ENCODE results near the gene SIM1.

DNA sequence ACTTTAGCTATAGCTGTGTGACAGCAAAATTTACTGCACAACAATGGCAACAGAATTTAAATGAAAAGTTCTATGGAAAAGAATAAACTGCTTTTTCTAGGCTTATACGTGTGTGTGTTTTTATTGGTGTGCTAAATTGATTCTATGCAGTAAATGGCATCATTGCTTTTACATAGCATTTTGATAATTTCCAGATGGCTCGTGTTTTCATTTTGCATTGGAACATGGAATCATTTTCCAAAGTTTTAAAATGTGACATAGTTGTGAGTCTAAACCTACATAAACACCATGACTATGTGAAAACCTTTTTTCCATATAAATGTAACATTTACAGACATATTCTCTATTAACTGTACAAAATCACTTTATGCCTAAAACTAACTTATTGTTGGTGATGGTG is 127.8 kb downstream of the SIM1 start:
- TF ChIP-seq POLR2A (IDR thresholded peaks at IDR 0.05; ENCODE audit: control extremely low read depth in 1 of 2, low read depth in 2 of 2, low read length in 2 of 2) = no peak
- TF ChIP-seq NRF1 (IDR thresholded peaks at IDR 0.05; ENCODE audit: low read depth, low read length) = no peak
- TF ChIP-seq RNF2 (IDR thresholded peaks at IDR 0.05; ENCODE audit: borderline replicate concordance, low read depth, low read length, missing control alignments, poor library complexity, severe bottlenecking) = no peak
- TF ChIP-seq SP1 (IDR thresholded peaks at IDR 0.05; ENCODE audit: low read depth, low read length) = no peak
- TF ChIP-seq, protein P1, sequence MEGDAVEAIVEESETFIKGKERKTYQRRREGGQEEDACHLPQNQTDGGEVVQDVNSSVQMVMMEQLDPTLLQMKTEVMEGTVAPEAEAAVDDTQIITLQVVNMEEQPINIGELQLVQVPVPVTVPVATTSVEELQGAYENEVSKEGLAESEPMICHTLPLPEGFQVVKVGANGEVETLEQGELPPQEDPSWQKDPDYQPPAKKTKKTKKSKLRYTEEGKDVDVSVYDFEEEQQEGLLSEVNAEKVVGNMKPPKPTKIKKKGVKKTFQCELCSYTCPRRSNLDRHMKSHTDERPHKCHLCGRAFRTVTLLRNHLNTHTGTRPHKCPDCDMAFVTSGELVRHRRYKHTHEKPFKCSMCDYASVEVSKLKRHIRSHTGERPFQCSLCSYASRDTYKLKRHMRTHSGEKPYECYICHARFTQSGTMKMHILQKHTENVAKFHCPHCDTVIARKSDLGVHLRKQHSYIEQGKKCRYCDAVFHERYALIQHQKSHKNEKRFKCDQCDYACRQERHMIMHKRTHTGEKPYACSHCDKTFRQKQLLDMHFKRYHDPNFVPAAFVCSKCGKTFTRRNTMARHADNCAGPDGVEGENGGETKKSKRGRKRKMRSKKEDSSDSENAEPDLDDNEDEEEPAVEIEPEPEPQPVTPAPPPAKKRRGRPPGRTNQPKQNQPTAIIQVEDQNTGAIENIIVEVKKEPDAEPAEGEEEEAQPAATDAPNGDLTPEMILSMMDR (IDR thresholded peaks at IDR 0.05; ENCODE audit: control extremely low read depth in 1 of 3, insufficient read depth in 1 of 3, low read depth in 1 of 3, low read length in 3 of 3) = no peak
- no peak for TF ChIP-seq CEBPB (IDR thresholded peaks at IDR 0.05; ENCODE audit: low read depth, low read length)
- no peak for TF ChIP-seq GTF2F1 (IDR thresholded peaks at IDR 0.05; ENCODE audit: borderline replicate concordance, low read depth, low read length)
- TF ChIP-seq TAF1 (IDR thresholded peaks at IDR 0.05; ENCODE audit: low read depth, low read length) = no peak
